Caki2 (cell line): ENCODE measurements around the gene SLC35F2. TPM values are rescaled to one million over a fixed set of nuclear protein-coding genes. Genes with fewer than 3 reads are reported as not detected.
A peak's percentile ranks its signal among the peaks of the same experiment; 100 is the strongest.

Experiments
- DNase-seq: peaks from one replicate; pipeline ENCODE4 v3.0.0-alpha.2; 2015; ENCODE audit warnings: low read depth
- in situ Hi-C: cut with HindIII; loops from 2 replicates; pipeline ENCODE4 v1.10.0; 2016; ENCODE audit warnings: low sequenced_read_pairs, low pct_unique_long_range_greater_than_20kb, mixed read lengths
- total RNA-seq: library from RNA; depleted of rRNA; stranded (reverse); fragments of >200 nt; shearing (Covaris generic); gene quantifications from 2 replicates; pipeline ENCODE4 v1.2.3, GENCODE V29; 2014; ENCODE audit warnings: low replicate concordance; rRNA removed

Gene SLC35F2
- total RNA-seq, 1 experiment from 2014 or later: 32.0 TPM

DNA sequence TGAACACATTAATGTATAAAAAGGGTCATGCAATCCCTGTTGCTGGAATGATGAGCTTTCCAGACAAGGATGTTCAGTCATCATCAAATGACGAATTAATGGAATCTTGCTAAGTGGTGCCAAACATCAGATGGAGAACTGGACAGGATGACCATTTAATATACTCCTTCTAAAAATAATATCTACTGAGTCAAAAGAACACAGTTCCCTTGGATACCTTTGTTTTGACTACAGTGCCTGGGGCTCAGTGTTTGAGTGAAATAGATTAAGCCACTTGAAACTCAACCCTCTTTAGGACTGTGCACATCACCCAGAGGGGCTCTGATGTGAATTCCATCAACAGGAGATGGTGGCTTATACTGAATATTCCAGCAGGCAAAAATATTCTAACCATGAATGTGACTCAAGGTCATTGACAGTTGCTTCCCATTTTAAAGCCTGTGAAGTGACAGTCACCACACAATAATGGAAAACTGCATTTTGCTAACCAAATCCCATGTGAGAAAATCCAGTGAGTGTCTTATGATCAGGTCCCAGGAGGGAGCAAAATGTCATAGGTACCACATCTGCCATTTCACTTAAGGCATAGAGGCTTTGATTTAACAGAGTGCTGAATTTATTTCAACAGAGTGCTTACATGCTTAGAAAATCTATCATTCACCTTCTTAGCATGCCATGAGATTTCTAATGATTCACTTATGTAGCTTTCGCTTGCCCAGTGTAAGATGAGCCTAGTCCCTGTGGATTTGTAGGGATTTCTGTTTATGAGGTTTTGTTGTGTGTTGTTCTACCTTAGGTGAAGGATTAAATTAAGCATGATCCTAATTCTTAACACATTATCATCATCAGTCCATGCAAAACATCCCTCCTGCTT is 105.4 kb downstream of the SLC35F2 start:
- in situ Hi-C loops: no loop called here
- DNase-seq: no peak

DNA sequence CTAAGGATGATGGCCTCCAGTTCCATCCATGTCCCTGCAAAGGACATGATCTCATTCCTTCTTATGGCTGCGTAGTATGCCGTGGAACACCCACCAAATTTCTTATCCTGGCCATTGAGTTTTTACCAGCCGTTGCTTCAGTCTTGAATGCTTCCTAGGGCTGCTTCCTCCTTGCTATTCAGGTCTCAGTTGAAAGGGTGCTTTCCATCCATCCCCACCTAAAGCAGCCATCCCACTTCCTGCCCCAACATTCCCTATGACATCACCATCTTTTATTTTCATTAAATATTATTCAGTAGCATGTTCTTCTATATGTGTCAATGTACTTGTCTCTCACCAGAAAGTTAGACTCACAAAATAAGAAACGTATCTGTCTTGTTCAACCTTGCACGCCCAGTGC is 106.1 kb downstream of the SLC35F2 start:
- DNase-seq: no peak
- in situ Hi-C loops: no loop called here

DNA sequence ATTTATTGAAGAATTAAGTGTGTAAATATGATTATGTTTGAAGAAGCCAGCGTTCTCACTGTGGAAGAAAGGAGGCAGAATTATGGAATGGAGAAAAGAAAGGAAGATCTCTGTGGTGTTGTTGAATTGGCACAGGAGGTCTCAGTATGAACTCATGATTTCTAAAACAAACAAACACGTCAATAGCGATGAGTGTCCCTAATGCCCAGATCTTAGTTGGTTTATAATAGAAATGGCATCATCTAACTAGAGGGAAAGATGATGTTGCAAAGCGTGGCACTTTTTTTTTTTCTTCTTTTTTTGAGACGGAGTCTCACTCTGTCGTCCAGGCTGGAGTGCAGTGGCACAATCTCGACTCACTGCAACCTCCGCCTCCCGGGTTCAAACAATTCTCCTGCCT is 107.5 kb downstream of the SLC35F2 start:
- in situ Hi-C loops: no loop called here
- DNase-seq: no peak

DNA sequence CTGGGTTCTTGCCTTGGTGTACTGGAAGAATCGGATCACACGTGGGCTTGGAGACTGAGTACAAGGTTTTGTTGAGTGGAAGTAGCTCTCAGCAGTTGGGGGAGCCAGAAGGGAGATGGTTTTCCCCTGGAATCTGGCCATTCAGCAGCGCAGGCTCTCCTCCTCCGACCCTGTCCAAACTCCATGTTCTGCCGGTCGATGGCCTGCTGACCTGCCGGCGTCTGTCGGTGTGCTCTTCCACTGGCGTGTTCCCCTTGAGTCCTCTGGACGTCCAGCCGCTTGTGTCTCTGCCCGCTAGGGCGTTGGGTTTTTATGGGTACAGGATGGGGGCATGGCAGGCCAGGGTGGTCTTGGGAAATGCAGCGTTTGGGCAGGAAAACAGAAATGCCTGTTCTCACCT is 108.3 kb downstream of the SLC35F2 start:
- DNase-seq: no peak
- in situ Hi-C loops: no loop called here

DNA sequence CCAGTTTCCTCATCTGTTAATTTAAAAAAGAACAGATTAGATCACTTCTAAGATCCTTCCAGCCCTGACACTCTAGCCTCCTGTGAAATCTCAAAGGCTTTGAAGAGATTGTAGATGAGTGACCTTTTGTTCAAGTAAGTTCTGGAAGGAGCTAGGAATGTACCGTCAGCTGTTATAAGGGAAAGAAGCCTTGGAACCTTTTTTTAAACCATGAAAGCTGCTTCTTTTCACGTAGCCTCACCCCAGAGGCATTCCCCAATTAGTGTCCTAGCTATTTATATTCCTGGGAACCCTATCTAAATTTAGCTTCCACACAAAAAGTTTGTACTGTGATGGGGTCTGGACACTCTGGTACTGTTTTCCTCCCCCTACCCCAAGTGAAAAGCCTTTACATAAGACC is 111.0 kb downstream of the SLC35F2 start:
- no peak for DNase-seq
- in situ Hi-C loops: no loop called here

DNA sequence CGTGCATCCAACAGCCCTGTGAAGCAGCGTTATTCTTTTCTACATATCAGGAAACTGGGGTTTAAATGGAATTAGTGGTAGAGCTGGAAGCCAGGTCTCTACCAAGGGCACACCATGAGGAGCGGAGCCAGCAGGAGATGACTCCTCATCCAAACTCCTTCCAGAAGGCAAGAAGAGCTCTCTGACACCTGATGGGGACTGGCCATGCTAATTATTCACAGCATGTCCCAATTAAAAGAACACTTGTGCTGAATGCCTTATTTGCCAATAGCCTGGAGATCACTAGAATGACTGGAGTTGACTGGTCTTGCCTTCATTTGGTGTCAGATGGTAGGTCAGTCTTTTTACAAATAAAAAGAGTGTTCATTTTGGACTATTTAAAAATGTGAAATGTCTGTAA is 113.9 kb downstream of the SLC35F2 start:
- in situ Hi-C loops: no loop called here
- no peak for DNase-seq

DNA sequence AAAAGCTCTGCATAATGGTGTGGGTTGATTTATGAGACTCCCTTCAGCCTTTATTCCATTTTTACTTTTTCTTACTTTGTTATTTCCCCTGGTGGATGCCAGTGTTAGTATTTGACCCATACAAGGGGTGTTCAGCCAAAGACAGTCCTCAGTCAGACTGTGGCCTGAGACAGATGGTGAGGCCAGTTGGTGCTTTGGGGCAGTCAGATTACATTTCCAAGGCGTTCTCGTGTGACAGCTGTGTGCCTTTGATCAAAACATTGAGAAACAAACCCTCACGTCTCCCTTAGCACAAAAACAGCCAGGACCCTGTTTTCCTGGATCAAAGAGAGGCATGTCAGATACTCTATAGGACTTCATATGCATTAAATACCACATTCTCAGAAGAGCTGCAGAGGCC is 115.4 kb downstream of the SLC35F2 start:
- in situ Hi-C loops: no loop called here
- no peak for DNase-seq

DNA sequence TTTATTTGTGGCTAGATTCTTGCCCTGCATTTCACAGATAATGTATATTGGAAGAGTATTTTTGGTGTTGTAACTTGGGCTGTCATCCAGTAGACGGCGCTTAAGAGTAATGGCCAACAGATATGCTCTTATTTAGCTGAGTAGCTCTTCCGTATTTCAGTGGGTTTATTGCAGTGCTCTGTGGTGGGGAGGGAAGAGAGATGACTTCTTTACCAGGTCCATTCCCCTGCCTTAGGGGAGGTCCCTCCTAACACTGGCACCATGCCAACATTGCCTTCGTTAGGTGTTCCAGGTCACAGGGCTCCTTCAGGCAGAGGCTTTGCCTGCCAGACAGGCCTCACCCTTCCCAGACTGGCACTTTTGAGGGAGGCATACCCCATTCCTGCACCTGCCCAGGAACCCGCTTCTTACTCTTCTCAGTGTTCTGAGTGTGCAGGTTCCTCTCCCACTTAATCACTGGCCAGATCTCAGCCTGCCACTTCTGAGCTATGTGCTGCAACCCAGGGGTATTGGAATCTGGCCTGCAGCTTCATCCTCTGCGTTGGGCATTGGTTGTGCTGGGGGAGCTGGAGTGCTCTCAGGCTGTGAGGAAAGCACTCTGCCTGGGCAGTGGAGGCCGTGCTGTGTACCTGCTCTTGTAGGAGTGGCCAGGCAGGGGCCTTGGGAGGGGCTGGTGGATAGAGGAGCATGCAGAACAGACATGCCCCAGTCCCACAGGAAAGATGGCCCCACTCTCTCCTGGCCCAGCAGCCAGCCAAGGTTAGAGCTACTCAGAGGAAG is 117.4 kb downstream of the SLC35F2 start:
- DNase-seq: peak; percentile 8
- in situ Hi-C loops: no loop called here

Other genes with a start within 250 kb of the SLC35F2 start
- not detected in 2 replicates for gene SLN, start 146.7 kb downstream of the SLC35F2 start, total RNA-seq
- gene RAB39A, start 69.7 kb upstream of the SLC35F2 start, total RNA-seq: 0.07 TPM in 1 of 2 replicates, not detected in the other
- gene CUL5, start 150.1 kb upstream of the SLC35F2 start, total RNA-seq: 10.0 and 14.7 TPM in 2 replicates